Measurements from ENCODE around the gene LSAMP. TPM values are rescaled to one million over a fixed set of nuclear protein-coding genes. Genes with fewer than 3 reads are reported as not detected.

Gene LSAMP
- total RNA-seq, 4 donors from 2014 or later, result 1.9 to 19.7 (median 2.8) TPM

GRCh38 chr3:116433552-116433951 lies 11.7 kb downstream of the LSAMP start:
- no peak for DNase-seq (ENCODE audit: low spot score)
- ATAC-seq (ENCODE audit: low FRiP score), result no peak
- TF ChIP-seq CTCF (IDR thresholded peaks at IDR 0.05), result no peak

DNA sequence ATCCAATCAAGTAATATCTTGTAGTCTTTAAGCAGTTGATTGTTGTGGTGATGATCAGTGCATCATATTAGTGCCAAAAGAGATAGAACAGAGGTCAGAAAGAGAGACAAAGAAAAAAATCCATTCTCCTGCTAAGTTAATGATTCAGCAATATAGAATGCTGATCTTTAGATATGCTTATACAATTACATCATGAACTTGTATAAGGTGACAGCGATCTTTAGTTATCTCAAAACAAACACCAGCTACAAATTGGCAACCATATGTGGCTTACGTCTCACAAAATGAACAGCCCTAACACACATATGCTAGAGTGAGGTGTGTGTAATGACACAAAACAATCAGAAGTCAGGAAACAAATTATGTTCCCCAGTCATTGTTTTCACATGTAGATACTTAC lies 12.5 kb downstream of the LSAMP start:
- ATAC-seq (ENCODE audit: low FRiP score), result no peak
- TF ChIP-seq CTCF (IDR thresholded peaks at IDR 0.05), result no peak
- DNase-seq (ENCODE audit: low spot score), result no peak

- TF ChIP-seq CTCF (IDR thresholded peaks at IDR 0.05), result no peak
- ATAC-seq (ENCODE audit: low FRiP score) (no peak), DNase-seq (ENCODE audit: low spot score) (no peak)
These were observed 15.6 kb downstream of the LSAMP start for GRCh38 chr3:116429479-116430269.

DNA sequence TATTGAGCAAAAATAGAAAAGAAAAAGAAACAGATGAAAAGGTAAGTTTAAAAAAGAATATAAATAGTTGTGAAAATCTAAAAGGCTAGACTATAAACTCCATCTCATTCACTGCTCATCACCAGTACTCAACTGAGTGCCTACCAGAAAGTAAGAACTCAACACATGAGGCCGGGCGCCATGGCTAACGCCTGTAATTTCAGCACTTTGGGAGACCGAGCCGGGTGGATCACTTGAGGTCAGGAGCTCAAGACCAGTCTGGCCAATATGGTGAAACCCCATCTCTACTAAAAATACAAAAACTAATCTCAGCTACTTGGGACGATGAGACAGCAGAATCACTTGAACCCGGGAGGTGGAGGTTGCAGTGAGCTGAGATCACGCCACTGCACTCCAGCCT lies 19.3 kb downstream of the LSAMP start:
- no peak for ATAC-seq (ENCODE audit: low FRiP score)
- no peak for DNase-seq (ENCODE audit: low spot score)

GRCh38 chr3:116425126-116425525 lies 20.2 kb downstream of the LSAMP start:
- TF ChIP-seq CTCF (IDR thresholded peaks at IDR 0.05), result no peak
- DNase-seq (ENCODE audit: low spot score), result no peak
- ATAC-seq (ENCODE audit: low FRiP score), result no peak

More for the DNA sequence above, 19.3 kb downstream of the LSAMP start:
- no peak for TF ChIP-seq CTCF (IDR thresholded peaks at IDR 0.05)

- ATAC-seq (ENCODE audit: low FRiP score) (no peak), DNase-seq (ENCODE audit: low spot score) (no peak)
- TF ChIP-seq CTCF (IDR thresholded peaks at IDR 0.05), result no peak
These were observed 21.3 kb downstream of the LSAMP start for GRCh38 chr3:116423945-116424344.

DNA sequence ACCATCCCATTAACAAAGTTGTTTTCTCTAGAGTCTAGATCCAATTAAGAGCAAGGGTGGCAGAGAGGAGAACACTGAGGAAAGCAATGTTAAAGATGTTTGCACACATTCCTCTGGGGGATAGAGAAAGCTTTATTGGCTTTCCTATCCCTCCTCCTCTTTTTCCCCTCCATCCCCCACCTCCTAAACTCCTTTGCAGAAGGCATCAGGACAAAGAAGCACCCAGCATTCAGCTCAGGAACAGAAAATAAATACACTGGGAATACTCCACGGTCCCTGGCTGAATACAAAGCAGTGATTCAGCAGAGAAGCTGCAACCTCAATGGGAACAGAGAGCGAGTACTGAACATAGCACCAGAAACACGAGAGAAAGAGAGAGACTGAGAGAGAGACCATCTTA lies 21.9 kb downstream of the LSAMP start:
- ATAC-seq (ENCODE audit: low FRiP score) (no peak), DNase-seq (ENCODE audit: low spot score) (no peak)
- no peak for TF ChIP-seq CTCF (IDR thresholded peaks at IDR 0.05)
